ENCODE data around the gene FAM120B. TPM values are rescaled to one million over a fixed set of nuclear protein-coding genes. Genes with fewer than 3 reads are reported as not detected.

The FAM120B gene
- total RNA-seq, 1 experiment from 2014 or later = 16.7 TPM

GRCh38 chr6:170438402-170438753 lies 131.8 kb downstream of the FAM120B start:
- no peak overlapping the region for H3K27ac ChIP-seq (ENCODE audit: insufficient read length, low read depth, low read length)
- peak; percentile 82 for DNase-seq
- H2BK5ac ChIP-seq (ENCODE audit: insufficient read length, low read length) = no peak overlapping the region
- H3K79me1 ChIP-seq (ENCODE audit: insufficient read depth, low read depth, low read length, poor library complexity, severe bottlenecking) = no peaks in the 10 kb centered on the region
- peaks cover 16 to 33% of the 10 kb centered on the region in 2 experiments for H3K4me1 Mint-ChIP-seq
- H4K91ac ChIP-seq (ENCODE audit: insufficient read length, low read depth, low read length) = no peak overlapping the region
- no peaks in the 10 kb centered on the region for H3K9me3 ChIP-seq (ENCODE audit: control insufficient read depth, low read depth, low read length)
- H3K23ac ChIP-seq (ENCODE audit: insufficient read length, low read depth, low read length) = no peak overlapping the region
- H3K4me1 ChIP-seq (ENCODE audit: insufficient read depth, low read length) = no peaks in the 10 kb centered on the region
- H2BK12ac ChIP-seq (ENCODE audit: insufficient read length, low read depth, low read length) = no peak overlapping the region
- no peak overlapping the region for H2AK5ac ChIP-seq (ENCODE audit: insufficient read length, low read length)
- H4K20me1 ChIP-seq (ENCODE audit: control insufficient read depth, insufficient read depth, insufficient read length) = no peaks in the 10 kb centered on the region
- no peaks in the 10 kb centered on the region for H3K23me2 ChIP-seq (ENCODE audit: insufficient read length, low read depth, low read length, poor library complexity, severe bottlenecking)
- H3K4me2 ChIP-seq (ENCODE audit: insufficient read depth, insufficient read length, low read length) = no peak overlapping the region
- H4K5ac ChIP-seq (ENCODE audit: insufficient read length, low read depth, low read length) = no peak overlapping the region
- H3K56ac ChIP-seq (ENCODE audit: insufficient read length, low read depth, low read length) = no peak overlapping the region
- peaks cover 0 to 9% (median 5%) of the 10 kb centered on the region in 3 experiments; a peak in 5 of 7 replicates for H3K36me3 Mint-ChIP-seq (ENCODE audit: insufficient read depth in 1 of 3, low read depth in 3 of 3)
- no peak overlapping the region for H3K4ac ChIP-seq (ENCODE audit: low read depth, low read length)
- H3K9ac ChIP-seq (ENCODE audit: extremely low read depth, insufficient read length, low read length) = no peak overlapping the region
- no peak overlapping the region for H2BK120ac ChIP-seq (ENCODE audit: low read depth, low read length, poor library complexity, severe bottlenecking)
- H3K27ac Mint-ChIP-seq = peak overlapping the region in 1 of 3 experiments; percentile 65; a peak in 1 of 7 replicates
- no peak overlapping the region for H3T11ph ChIP-seq (ENCODE audit: low read length)
- no peaks in the 10 kb centered on the region for H3K27me3 ChIP-seq (ENCODE audit: insufficient read depth, low read length)
- peak overlapping the region; percentile 8 for H3K18ac ChIP-seq (ENCODE audit: insufficient read length, low read depth, low read length)
- no peak overlapping the region for H2BK15ac ChIP-seq (ENCODE audit: low read depth, low read length)
- no CpG with 5 or more reads among the region's 15 CpGs for WGBS (ENCODE audit: extremely low coverage, insufficient read length, low lambda C conversion rate)
- H3K9me3 Mint-ChIP-seq = peaks cover 0 to 4% of the 10 kb centered on the region in 2 experiments; a peak in 3 of 5 replicates
- H2BK20ac ChIP-seq (ENCODE audit: low read depth, low read length, poor library complexity, severe bottlenecking) = no peak overlapping the region
- no peak overlapping the region for H3K4me3 Mint-ChIP-seq
- H4K8ac ChIP-seq (replicated peaks; ENCODE audit: insufficient read length, low read depth, low read length) = no peak overlapping the region
- TF ChIP-seq CTCF (conservative IDR thresholded peaks at IDR 0.05) = no peak
- no peaks in the 10 kb centered on the region for H3K79me2 ChIP-seq (ENCODE audit: insufficient read depth, low read length)
- H3K14ac ChIP-seq (ENCODE audit: insufficient read depth, low read length) = 0 out of 2 replicates have a peak overlapping the region, but pooled peaks have one; percentile 10
- no peak overlapping the region for H2AFZ ChIP-seq (ENCODE audit: low read length)
- H3K27me3 Mint-ChIP-seq (ENCODE audit: low read depth) = peaks cover 6% of the 10 kb centered on the region

Data from H9 (cell line).